ENCODE data around the gene MLN. TPM values are rescaled to one million over a fixed set of nuclear protein-coding genes. Genes with fewer than 3 reads are reported as not detected.

The MLN gene
- polyA plus RNA-seq, 1 donor from 2014 or later = not detected

DNA sequence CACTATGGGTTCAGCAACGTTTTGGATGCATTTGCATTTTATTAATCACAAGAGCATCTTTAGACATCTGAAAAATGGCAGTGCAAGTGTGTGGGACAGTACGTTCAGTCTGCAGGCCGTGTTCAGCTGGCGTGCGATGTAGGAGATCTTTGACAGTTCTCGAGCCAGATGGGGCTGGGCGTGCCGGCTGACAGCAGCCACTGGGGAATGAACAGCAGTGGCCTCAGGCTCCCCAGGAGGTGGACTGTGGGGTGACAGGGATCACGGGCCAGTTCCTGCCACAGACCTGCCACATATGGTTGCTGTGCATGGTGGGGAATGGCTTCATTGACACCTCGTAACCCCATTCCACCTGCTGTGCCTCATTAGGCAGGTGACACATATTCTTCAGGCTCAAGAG is 16.4 kb upstream of the MLN start:
- Histone ChIP-seq H3K4me3 (ENCODE audit: low read length) (no peak overlapping the region), H2AFZ (ENCODE audit: low read depth, low read length) (no peak overlapping the region)
- no peak for TF ChIP-seq RAD21 (conservative IDR thresholded peaks at IDR 0.05)
- no peak for TF ChIP-seq TAF1 (IDR thresholded peaks at IDR 0.05; ENCODE audit: low read depth)
- no peak for TF ChIP-seq EP300 (conservative IDR thresholded peaks at IDR 0.05; ENCODE audit: poor library complexity, severe bottlenecking)
- TF ChIP-seq MXI1 (conservative IDR thresholded peaks at IDR 0.05; ENCODE audit: poor library complexity, severe bottlenecking) = no peak
- TF ChIP-seq, protein P1, sequence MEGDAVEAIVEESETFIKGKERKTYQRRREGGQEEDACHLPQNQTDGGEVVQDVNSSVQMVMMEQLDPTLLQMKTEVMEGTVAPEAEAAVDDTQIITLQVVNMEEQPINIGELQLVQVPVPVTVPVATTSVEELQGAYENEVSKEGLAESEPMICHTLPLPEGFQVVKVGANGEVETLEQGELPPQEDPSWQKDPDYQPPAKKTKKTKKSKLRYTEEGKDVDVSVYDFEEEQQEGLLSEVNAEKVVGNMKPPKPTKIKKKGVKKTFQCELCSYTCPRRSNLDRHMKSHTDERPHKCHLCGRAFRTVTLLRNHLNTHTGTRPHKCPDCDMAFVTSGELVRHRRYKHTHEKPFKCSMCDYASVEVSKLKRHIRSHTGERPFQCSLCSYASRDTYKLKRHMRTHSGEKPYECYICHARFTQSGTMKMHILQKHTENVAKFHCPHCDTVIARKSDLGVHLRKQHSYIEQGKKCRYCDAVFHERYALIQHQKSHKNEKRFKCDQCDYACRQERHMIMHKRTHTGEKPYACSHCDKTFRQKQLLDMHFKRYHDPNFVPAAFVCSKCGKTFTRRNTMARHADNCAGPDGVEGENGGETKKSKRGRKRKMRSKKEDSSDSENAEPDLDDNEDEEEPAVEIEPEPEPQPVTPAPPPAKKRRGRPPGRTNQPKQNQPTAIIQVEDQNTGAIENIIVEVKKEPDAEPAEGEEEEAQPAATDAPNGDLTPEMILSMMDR (IDR thresholded peaks at IDR 0.05; ENCODE audit: poor library complexity, severe bottlenecking) = no peak
- TF ChIP-seq, protein P2, sequence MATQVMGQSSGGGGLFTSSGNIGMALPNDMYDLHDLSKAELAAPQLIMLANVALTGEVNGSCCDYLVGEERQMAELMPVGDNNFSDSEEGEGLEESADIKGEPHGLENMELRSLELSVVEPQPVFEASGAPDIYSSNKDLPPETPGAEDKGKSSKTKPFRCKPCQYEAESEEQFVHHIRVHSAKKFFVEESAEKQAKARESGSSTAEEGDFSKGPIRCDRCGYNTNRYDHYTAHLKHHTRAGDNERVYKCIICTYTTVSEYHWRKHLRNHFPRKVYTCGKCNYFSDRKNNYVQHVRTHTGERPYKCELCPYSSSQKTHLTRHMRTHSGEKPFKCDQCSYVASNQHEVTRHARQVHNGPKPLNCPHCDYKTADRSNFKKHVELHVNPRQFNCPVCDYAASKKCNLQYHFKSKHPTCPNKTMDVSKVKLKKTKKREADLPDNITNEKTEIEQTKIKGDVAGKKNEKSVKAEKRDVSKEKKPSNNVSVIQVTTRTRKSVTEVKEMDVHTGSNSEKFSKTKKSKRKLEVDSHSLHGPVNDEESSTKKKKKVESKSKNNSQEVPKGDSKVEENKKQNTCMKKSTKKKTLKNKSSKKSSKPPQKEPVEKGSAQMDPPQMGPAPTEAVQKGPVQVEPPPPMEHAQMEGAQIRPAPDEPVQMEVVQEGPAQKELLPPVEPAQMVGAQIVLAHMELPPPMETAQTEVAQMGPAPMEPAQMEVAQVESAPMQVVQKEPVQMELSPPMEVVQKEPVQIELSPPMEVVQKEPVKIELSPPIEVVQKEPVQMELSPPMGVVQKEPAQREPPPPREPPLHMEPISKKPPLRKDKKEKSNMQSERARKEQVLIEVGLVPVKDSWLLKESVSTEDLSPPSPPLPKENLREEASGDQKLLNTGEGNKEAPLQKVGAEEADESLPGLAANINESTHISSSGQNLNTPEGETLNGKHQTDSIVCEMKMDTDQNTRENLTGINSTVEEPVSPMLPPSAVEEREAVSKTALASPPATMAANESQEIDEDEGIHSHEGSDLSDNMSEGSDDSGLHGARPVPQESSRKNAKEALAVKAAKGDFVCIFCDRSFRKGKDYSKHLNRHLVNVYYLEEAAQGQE (IDR thresholded peaks at IDR 0.05; ENCODE audit: borderline replicate concordance) = no peak
- no peak for TF ChIP-seq SMC3 (conservative IDR thresholded peaks at IDR 0.05; ENCODE audit: poor library complexity)
- no peak for TF ChIP-seq EZH2 (IDR thresholded peaks at IDR 0.05; ENCODE audit: borderline replicate concordance, insufficient read depth, low read length, poor library complexity, severe bottlenecking)
- no peak for TF ChIP-seq POLR2AphosphoS5 (IDR thresholded peaks at IDR 0.05)

DNA sequence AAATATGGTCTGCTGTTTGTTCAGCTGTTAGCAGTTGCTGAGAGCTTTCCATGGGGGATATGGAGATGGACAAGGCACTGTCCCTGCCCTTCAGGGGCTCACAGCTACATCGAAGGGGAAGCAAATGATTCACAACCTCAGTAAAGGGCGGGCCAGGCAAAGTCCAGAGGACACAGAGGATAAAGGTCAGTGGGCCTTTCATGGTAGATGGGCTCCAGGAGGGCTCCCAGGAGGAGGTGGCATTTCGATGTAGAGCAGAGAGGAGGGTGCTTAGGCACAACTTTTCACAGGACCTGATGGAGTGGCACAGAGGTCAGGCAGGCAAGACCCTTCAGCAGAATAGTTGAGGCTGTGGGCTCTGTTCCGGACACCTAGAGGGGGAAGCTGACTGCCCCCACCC is 15.2 kb upstream of the MLN start:
- Histone ChIP-seq H3K79me2 (replicated peaks; ENCODE audit: insufficient read depth, low read length) (no peaks in the 10 kb centered on the region), H3K9ac (ENCODE audit: low read length) (no peak overlapping the region), H2AFZ (ENCODE audit: low read depth, low read length) (no peak overlapping the region), H3K36me3 (ENCODE audit: insufficient read depth, low read length) (no peaks in the 10 kb centered on the region), H4K20me1 (ENCODE audit: insufficient read depth) (no peaks in the 10 kb centered on the region), H3K4me2 (ENCODE audit: low read length) (no peak overlapping the region), H3K4me3 (ENCODE audit: low read length) (no peak overlapping the region), H3F3A (ENCODE audit: insufficient read depth, low read length, poor library complexity, severe bottlenecking) (no peaks in the 10 kb centered on the region), H3K9me2 (ENCODE audit: insufficient read depth, low read length) (no peaks in the 10 kb centered on the region), H3K9me3 (ENCODE audit: low read length) (no peaks in the 10 kb centered on the region), H3K27me3 (ENCODE audit: insufficient read depth, low read depth, low read length) (no peaks in the 10 kb centered on the region), H3K27ac (ENCODE audit: low read length) (no peak overlapping the region)
- TF ChIP-seq TAF1 (IDR thresholded peaks at IDR 0.05; ENCODE audit: low read depth) (no peak), EP300 (conservative IDR thresholded peaks at IDR 0.05; ENCODE audit: poor library complexity, severe bottlenecking) (no peak)
- TF ChIP-seq, protein P2 (IDR thresholded peaks at IDR 0.05; ENCODE audit: borderline replicate concordance) = no peak

More for the DNA sequence above, 16.4 kb upstream of the MLN start:
- H3K9me3 ChIP-seq (ENCODE audit: low read length) = no peaks in the 10 kb centered on the region
- no peaks in the 10 kb centered on the region for H3K9me2 ChIP-seq (ENCODE audit: insufficient read depth, low read length)
- H3K27me3 ChIP-seq (ENCODE audit: insufficient read depth, low read depth, low read length) = no peaks in the 10 kb centered on the region
- no peaks in the 10 kb centered on the region for H3K79me2 ChIP-seq (replicated peaks; ENCODE audit: insufficient read depth, low read length)
- H3K36me3 ChIP-seq (ENCODE audit: insufficient read depth, low read length) = no peaks in the 10 kb centered on the region
- H4K20me1 ChIP-seq (ENCODE audit: insufficient read depth) = no peaks in the 10 kb centered on the region
- no peaks in the 10 kb centered on the region for H3F3A ChIP-seq (ENCODE audit: insufficient read depth, low read length, poor library complexity, severe bottlenecking)
- no peak overlapping the region for H3K9ac ChIP-seq (ENCODE audit: low read length)
- no peak overlapping the region for H3K27ac ChIP-seq (ENCODE audit: low read length)
- H3K4me2 ChIP-seq (ENCODE audit: low read length) = no peak overlapping the region

Measured in neural cell (in vitro differentiated cells).